Measurements from ENCODE around the gene ATRX.

Gene ATRX

GRCh38 chrX:77493677-77494553 lies 292.1 kb downstream of the ATRX start:
- no peak for DNase-seq (ENCODE audit: low read depth)

GRCh38 chrX:77484045-77484444 lies 302.0 kb downstream of the ATRX start:
- DNase-seq (ENCODE audit: low read depth): no peak

DNA sequence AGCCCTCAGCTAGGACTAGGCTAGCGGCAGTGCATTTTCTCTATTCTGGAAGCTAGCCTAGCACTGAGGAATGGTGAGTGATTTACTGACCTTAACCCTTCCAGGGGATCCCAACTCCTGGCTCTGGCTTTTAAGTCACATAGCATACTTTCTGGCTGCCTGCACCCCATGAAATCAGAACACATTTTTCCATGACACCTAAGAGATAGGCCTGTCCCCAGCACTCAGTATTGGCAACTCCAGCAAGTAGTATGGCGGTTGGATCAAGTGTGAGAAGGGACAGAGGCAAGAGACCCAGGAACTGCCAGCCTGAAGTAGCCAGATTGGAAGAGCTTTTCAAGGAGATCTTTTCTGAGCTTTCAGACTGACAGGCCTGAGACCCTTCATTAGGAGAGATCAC lies 330.6 kb downstream of the ATRX start:
- DNase-seq (ENCODE audit: low read depth): no peak
